Right lobe of liver (tissue), 4 donors: ENCODE measurements around the gene SLC7A1.

Experiments used
- CTCF ChIP-seq, 4 donors: fragments of 200-600 bp in 3 of 4; fragments of 450-650 bp in 1 of 4; IDR thresholded peaks; one replicate each; pipeline versions ENCODE4 v1.5.1 to v1.8.0; 2016 to 2022; ENCODE audit warnings: antibody characterized with exemption in 4 of 4, mild to moderate bottlenecking in 2 of 4
- POLR2A ChIP-seq: fragments of 450-650 bp; IDR thresholded peaks from one replicate; pipeline ENCODE4 v1.6.1; 2017; ENCODE audit warnings: antibody characterized with exemption, mild to moderate bottlenecking
- donor health status: DM: no; HTN: no; CAD: no.
- donor health status: DM: no; HTN: no; CAD: no.
- donor health status: DM: no; HTN: yes; CAD: no.

- TF ChIP-seq CTCF (IDR thresholded peaks at IDR 0.05) = no peak
- no peak for TF ChIP-seq POLR2A
Observed at GRCh38 chr13:29479716-29480492, 115.6 kb downstream of the SLC7A1 start.
